HUES6 (cell line): ENCODE data around the gene TRPM3.

ENCODE experiments used
- H3K27ac ChIP-seq: 2 replicates; pipeline ENCODE4 v1.7.0; 2013; ENCODE audit warnings: low read depth, mild to moderate bottlenecking, low read length, inconsistent platforms
- H3K27me3 ChIP-seq: 2 replicates; pipeline ENCODE4 v1.6.1; 2013; ENCODE audit warnings: low read length; ENCODE audit not compliant: control insufficient read depth, insufficient read depth
- H3K36me3 ChIP-seq: 2 replicates; pipeline ENCODE4 v1.6.1; 2013; ENCODE audit warnings: low read length; ENCODE audit not compliant: control insufficient read depth, insufficient read depth
- H3K4me1 ChIP-seq: 2 replicates; pipeline ENCODE4 v1.6.1; 2013; ENCODE audit warnings: low read length; ENCODE audit not compliant: control insufficient read depth, insufficient read depth
- H3K4me3 ChIP-seq: 2 replicates; pipeline ENCODE4 v1.5.1; 2013; ENCODE audit warnings: low read depth, low read length
- H3K9ac ChIP-seq: one replicate; pipeline ENCODE4 v1.6.1; 2013; ENCODE audit warnings: mild to moderate bottlenecking, low read length
- H3K9me3 ChIP-seq: 2 replicates; pipeline ENCODE4 v1.6.1; 2013; ENCODE audit warnings: low read depth, low read length; ENCODE audit not compliant: control insufficient read depth, insufficient read depth

Gene TRPM3

GRCh38 chr9:70502690-70503089 is 618.7 kb downstream of the TRPM3 start:
- Histone ChIP-seq H3K27ac (no peak overlapping the region), H3K4me1 (no peaks in the 10 kb centered on the region; the same call in 1 of the 2 replicates)

GRCh38 chr9:70500793-70501192 is 620.6 kb downstream of the TRPM3 start:
- Histone ChIP-seq H3K9me3 (no peaks in the 10 kb centered on the region), H3K4me3 (no peak overlapping the region), H3K9ac (no peak overlapping the region), H3K27me3 (no peaks in the 10 kb centered on the region), H3K4me1 (no peaks in the 10 kb centered on the region; the same call in 1 of the 2 replicates), H3K36me3 (no peaks in the 10 kb centered on the region), H3K27ac (no peak overlapping the region)

More at GRCh38 chr9:70502690-70503089, 618.7 kb downstream of the TRPM3 start:
- Histone ChIP-seq H3K4me3 (no peak overlapping the region), H3K9ac (no peak overlapping the region), H3K27me3 (no peaks in the 10 kb centered on the region), H3K9me3 (no peaks in the 10 kb centered on the region), H3K36me3 (no peaks in the 10 kb centered on the region)

GRCh38 chr9:70499621-70500020 is 621.8 kb downstream of the TRPM3 start:
- H3K36me3 ChIP-seq: no peaks in the 10 kb centered on the region
- no peaks in the 10 kb centered on the region for H3K4me1 ChIP-seq
- H3K27me3 ChIP-seq: no peaks in the 10 kb centered on the region
- H3K4me3 ChIP-seq: no peak overlapping the region
- no peak overlapping the region for H3K9ac ChIP-seq
- no peaks in the 10 kb centered on the region for H3K9me3 ChIP-seq
- no peak overlapping the region for H3K27ac ChIP-seq

GRCh38 chr9:70498866-70499265 is 622.6 kb downstream of the TRPM3 start:
- no peaks in the 10 kb centered on the region for H3K36me3 ChIP-seq
- no peaks in the 10 kb centered on the region for H3K27me3 ChIP-seq

GRCh38 chr9:70496244-70496643 is 625.2 kb downstream of the TRPM3 start:
- H3K27ac ChIP-seq: no peak overlapping the region
- H3K36me3 ChIP-seq: no peaks in the 10 kb centered on the region
- H3K9me3 ChIP-seq: no peaks in the 10 kb centered on the region
- H3K4me3 ChIP-seq: no peak overlapping the region
- no peaks in the 10 kb centered on the region for H3K27me3 ChIP-seq
- H3K4me1 ChIP-seq: no peaks in the 10 kb centered on the region
- no peak overlapping the region for H3K9ac ChIP-seq

More at GRCh38 chr9:70498866-70499265, 622.6 kb downstream of the TRPM3 start:
- Histone ChIP-seq H3K4me3 (no peak overlapping the region), H3K4me1 (no peaks in the 10 kb centered on the region), H3K9me3 (no peaks in the 10 kb centered on the region), H3K9ac (no peak overlapping the region), H3K27ac (no peak overlapping the region)

GRCh38 chr9:70495514-70495913 is 625.9 kb downstream of the TRPM3 start:
- H3K4me1 ChIP-seq: no peaks in the 10 kb centered on the region
- no peak overlapping the region for H3K4me3 ChIP-seq
- H3K27me3 ChIP-seq: no peaks in the 10 kb centered on the region
- H3K36me3 ChIP-seq: no peaks in the 10 kb centered on the region
- H3K9me3 ChIP-seq: no peaks in the 10 kb centered on the region
- no peak overlapping the region for H3K27ac ChIP-seq
- H3K9ac ChIP-seq: no peak overlapping the region

GRCh38 chr9:70494221-70494620 is 627.2 kb downstream of the TRPM3 start:
- H3K9me3 ChIP-seq: no peaks in the 10 kb centered on the region
- no peak overlapping the region for H3K4me3 ChIP-seq
- H3K27me3 ChIP-seq: no peaks in the 10 kb centered on the region
- no peaks in the 10 kb centered on the region for H3K36me3 ChIP-seq
- no peak overlapping the region for H3K27ac ChIP-seq
- H3K4me1 ChIP-seq: no peaks in the 10 kb centered on the region
- no peak overlapping the region for H3K9ac ChIP-seq

GRCh38 chr9:70493029-70493428 is 628.4 kb downstream of the TRPM3 start:
- H3K4me3 ChIP-seq: no peak overlapping the region
- H3K36me3 ChIP-seq: no peaks in the 10 kb centered on the region
- no peak overlapping the region for H3K9ac ChIP-seq
- no peak overlapping the region for H3K27ac ChIP-seq
- H3K4me1 ChIP-seq: no peaks in the 10 kb centered on the region
- no peaks in the 10 kb centered on the region for H3K27me3 ChIP-seq
- no peaks in the 10 kb centered on the region for H3K9me3 ChIP-seq

- no peaks in the 10 kb centered on the region for H3K36me3 ChIP-seq
- no peak overlapping the region for H3K27ac ChIP-seq
- no peaks in the 10 kb centered on the region for H3K9me3 ChIP-seq
- no peak overlapping the region for H3K9ac ChIP-seq
- no peak overlapping the region for H3K4me3 ChIP-seq
- no peaks in the 10 kb centered on the region for H3K4me1 ChIP-seq
- H3K27me3 ChIP-seq: no peaks in the 10 kb centered on the region
Observed at GRCh38 chr9:70492319-70492777, 629.1 kb downstream of the TRPM3 start.

GRCh38 chr9:70491426-70492318 is 629.7 kb downstream of the TRPM3 start:
- H3K4me3 ChIP-seq: no peak overlapping the region
- no peaks in the 10 kb centered on the region for H3K4me1 ChIP-seq
- no peaks in the 10 kb centered on the region for H3K36me3 ChIP-seq
- no peak overlapping the region for H3K27ac ChIP-seq
- H3K9ac ChIP-seq: no peak overlapping the region
- H3K9me3 ChIP-seq: no peaks in the 10 kb centered on the region
- H3K27me3 ChIP-seq: no peaks in the 10 kb centered on the region

GRCh38 chr9:70490478-70490877 is 630.9 kb downstream of the TRPM3 start:
- H3K27ac ChIP-seq: no peak overlapping the region

More at GRCh38 chr9:70490478-70490877, 630.9 kb downstream of the TRPM3 start:
- Histone ChIP-seq H3K4me1 (no peaks in the 10 kb centered on the region), H3K36me3 (no peaks in the 10 kb centered on the region), H3K9me3 (no peaks in the 10 kb centered on the region), H3K9ac (no peak overlapping the region), H3K4me3 (no peak overlapping the region), H3K27me3 (no peaks in the 10 kb centered on the region)
